MV-4-11 (cell line): ENCODE data around the gene JADE2.
A peak's percentile ranks its signal among the peaks of the same experiment; 100 is the strongest.
"Not testable (repeated sequence)": the region's sequence is repeated elsewhere in the genome, so short reads cannot be mapped to it uniquely, and the experiment has no call there.

Source experiments
- DNase-seq: peaks from one replicate; lab custom pipeline; 2025; lab: John Stamatoyannopoulos, UW

Gene JADE2

DNA sequence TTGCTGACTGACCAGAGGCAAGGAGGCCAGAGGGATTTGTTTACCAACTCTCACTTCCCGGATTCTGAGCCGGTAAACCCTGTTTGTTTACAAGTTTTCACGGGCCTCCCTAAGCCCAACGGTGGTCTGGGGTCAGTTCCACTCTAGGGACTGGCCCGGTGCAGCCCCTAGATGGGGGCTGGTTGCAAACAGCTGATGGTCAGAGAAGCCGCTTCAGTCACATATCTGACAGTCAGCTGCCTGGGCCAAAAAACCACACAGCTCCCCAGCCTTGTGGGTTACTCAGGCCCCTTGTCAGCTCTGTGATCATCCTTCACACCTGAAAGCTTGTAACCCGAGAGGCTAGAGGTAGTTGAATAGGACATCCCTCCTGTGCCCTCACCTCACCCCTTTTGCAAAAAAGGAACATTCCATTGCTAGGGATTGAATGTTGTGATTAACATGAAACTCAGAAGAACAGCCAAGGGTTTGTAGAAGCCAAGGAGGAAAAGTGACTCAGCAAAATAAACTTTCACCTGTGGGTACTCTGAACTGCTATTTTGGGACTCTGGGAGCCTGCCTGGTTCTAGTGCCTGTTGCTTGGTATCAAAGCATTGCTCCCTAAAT lies 66.8 kb downstream of the JADE2 start:
- no peak for DNase-seq

DNA sequence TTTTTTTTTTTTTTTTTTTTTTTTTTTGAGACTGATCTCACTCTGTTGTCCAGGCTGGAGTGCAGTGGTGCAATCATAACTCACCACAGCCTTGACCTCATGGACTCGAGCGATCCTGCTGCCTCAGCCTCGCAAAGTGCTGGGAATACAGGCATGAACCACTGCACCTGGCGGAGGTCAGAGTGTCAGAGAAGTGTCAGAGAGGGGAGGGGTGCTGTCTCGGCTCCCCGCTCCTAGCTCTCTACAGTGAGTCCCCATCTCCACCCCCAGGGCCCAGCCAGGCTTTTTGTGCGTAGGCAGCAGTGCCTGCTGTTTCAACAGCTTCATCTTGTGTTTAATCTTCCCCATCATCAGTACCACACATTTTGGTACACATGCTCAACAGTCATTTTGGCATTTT lies 68.9 kb downstream of the JADE2 start:
- no peak for DNase-seq

GRCh38 chr5:134594797-134595457 lies 69.5 kb downstream of the JADE2 start:
- no peak for DNase-seq

- DNase-seq, result no peak
Measured at GRCh38 chr5:134595458-134595838, 70.0 kb downstream of the JADE2 start.

DNA sequence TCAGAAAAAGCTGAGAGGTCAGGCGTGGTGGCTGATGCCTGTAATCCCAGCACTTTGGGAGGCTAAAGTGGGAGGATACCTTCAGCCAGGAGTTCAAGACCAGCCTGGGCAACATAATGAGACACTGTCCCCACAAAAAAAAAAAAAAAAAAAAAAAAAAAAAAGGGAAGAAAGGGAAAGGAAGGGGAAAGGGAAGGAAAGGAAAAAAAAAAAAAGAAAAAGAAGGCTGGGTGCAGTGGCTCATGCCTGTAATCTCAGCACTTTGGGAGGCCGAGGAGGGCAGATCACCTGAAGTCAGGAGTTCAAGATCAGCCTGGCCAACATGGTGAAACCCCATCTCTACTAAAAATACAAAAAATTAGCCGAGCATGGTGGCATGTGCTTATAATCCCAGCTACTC lies 74.3 kb downstream of the JADE2 start:
- not testable (repeated sequence) for DNase-seq

DNA sequence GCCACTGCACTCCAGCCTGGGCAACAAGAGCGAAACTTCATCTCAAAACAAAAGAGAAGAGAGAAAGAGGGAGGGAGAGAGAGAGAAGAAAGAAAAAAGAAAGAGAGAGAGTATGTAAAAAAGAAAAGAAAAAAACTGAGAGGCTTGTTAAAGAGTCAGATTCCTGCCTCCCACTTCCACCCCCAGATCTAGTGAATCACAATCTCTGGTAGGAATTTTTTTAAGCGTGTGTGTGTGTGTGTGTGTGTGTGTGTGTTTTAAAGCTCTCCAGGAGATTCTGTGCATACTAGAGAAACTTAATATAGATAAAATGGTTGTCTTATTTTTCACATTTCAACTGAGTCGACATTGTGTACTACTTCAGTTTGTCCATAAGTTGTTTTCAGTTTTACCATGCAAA lies 75.1 kb downstream of the JADE2 start:
- no peak for DNase-seq

GRCh38 chr5:134603059-134603458 lies 77.6 kb downstream of the JADE2 start:
- DNase-seq, result peak; percentile 10

- DNase-seq, result no peak
Measured at GRCh38 chr5:134604908-134605307, 79.4 kb downstream of the JADE2 start.

GRCh38 chr5:134606726-134607125 lies 81.3 kb downstream of the JADE2 start:
- no peak for DNase-seq

DNA sequence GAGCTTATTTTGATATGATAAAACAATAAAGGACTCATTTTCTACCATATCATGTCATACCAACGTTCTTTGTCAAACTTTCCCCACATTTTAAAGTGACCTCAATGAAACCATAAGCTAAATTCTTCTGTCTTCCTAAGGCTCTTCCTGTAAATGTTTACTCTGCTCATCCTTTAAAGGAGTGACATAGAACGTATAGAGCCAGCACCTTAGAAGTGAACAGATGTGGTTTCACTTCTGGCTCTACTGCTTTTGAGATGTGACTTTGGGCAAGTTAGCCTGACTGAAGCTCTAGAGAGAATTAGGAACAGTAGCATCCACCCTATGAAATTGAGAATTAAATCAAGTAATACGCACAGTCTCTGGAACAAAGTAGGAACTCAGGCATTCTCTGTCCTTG lies 83.1 kb downstream of the JADE2 start:
- DNase-seq, result no peak

GRCh38 chr5:134609232-134609851 lies 83.9 kb downstream of the JADE2 start:
- DNase-seq, result peak; percentile 44

GRCh38 chr5:134610725-134611124 lies 85.3 kb downstream of the JADE2 start:
- DNase-seq, result no peak

DNA sequence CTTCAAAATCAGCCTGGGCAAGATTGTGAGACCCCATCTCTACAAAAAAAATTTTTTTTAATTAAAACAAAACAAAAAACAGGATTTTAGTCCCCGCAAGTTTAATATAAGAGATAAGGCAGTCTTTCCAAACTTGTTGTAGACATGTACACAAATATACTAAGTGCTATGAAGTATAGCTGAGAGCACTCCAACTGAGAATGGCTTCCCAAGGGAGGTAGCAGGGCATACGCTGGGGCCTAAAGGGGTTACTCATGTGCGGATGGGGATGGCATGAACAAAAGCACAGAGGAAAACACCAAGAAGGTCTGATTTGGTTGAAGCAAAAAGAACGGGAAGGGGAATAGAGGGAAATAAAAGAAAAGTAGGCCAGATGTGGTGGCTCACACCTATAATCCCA lies 86.0 kb downstream of the JADE2 start:
- no peak for DNase-seq

- DNase-seq, result no peak
Measured at GRCh38 chr5:134614450-134615085, 89.1 kb downstream of the JADE2 start.

- no peak for DNase-seq
Measured at GRCh38 chr5:134620634-134621033, 95.2 kb downstream of the JADE2 start.

DNA sequence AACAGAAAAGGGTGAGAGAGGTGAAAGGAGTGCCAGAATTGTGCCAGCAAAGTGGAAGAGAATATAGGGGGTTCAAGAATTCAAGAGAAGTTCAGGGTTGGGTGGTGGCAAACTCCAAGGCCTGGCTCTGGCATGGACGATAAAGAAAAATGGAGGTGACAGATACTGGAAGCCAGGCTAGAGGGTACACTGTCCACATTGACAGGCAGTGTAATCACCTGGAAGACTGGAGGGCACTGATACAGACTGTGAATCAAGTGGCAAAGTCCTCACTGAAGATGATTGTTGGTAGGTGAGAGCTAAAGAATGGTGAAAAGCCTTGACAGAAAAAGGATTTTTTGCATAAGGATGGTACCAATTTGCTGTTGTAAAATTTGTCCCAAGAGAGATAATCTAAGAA lies 100.1 kb downstream of the JADE2 start:
- DNase-seq, result no peak

DNA sequence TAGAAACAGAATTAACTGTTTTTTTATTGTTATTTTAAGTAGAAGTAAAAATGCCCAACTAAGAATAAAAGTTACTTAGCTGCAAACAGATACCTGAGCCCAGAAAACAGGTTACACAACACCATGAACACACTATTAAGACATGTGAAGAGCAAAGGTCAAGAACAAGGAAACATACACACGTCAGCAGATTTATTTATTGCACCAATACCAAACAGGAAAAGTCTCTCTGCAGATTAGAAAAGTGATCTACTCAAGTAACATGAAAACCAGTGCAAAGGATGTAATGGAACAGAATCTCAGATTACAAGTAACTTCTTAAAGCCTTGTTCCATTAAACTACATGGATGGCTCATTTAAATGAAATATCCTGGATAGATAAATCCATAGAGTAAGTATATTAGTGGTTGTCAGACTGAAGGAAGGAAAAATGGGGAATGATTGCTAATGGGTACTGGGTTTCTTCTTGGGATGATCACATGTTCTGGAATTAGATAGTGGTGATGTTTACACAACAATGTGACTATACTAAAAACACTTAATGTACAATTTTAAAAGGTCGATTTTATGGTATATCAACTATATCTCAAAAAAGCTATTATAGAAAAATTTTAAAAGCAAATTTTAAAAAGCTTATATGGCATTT lies 101.0 kb downstream of the JADE2 start:
- DNase-seq, result no peak
